HepG2 (cell line): Measurements from ENCODE around the gene ZNF23. TPM values are rescaled to one million over a fixed set of nuclear protein-coding genes. Genes with fewer than 3 reads are reported as not detected.

ENCODE experiments used
- GPN1 ChIP-seq: sonication (generic); formaldehyde crosslinking; IDR thresholded peaks from 2 replicates; pipeline ENCODE4 v1.5.1; 2020; ENCODE audit warnings: missing genetic modification reagents, borderline replicate concordance
- JUND ChIP-seq: sonication (generic); formaldehyde crosslinking; IDR thresholded peaks from 2 replicates; pipeline ENCODE4 v1.8.0; 2022; ENCODE audit warnings: mild to moderate bottlenecking, missing genetic modification reagents
- LRRFIP1 ChIP-seq: sonication (generic); formaldehyde crosslinking; conservative IDR thresholded peaks from 2 replicates; pipeline ENCODE4 v1.4.0; 2020; ENCODE audit warnings: missing genetic modification reagents
- MAFK ChIP-seq, 2 experiments: IDR thresholded peaks in 1 of 2; conservative IDR thresholded peaks in 1 of 2; 2 replicates each; pipeline ENCODE4 v1.6.1; 2011; ENCODE audit warnings: improper control_type of control experiment in 2 of 2, low read length in 2 of 2
- NFE2L2 ChIP-seq: fragments of 150-350 bp; IDR thresholded peaks from 2 replicates; pipeline ENCODE4 v1.6.1; 2014; ENCODE audit warnings: low read length
- SMC3 ChIP-seq: IDR thresholded peaks from 2 replicates; pipeline ENCODE4 v1.6.1; 2011; ENCODE audit warnings: low read length, improper control_type of control experiment
- SP4 ChIP-seq: sonication (generic); formaldehyde crosslinking; IDR thresholded peaks from 2 replicates; pipeline ENCODE4 v1.8.1; 2023; ENCODE audit warnings: mild to moderate bottlenecking, missing genetic modification reagents
- SRSF4 ChIP-seq: fragments of 200-400 bp; formaldehyde crosslinking; IDR thresholded peaks from one replicate; pipeline ENCODE4 v1.6.1; 2018; ENCODE audit warnings: mild to moderate bottlenecking, low read depth, low read length, moderate library complexity; ENCODE audit not compliant: poor library complexity, severe bottlenecking
- TOE1 ChIP-seq: sonication (generic); formaldehyde crosslinking; IDR thresholded peaks from 2 replicates; pipeline ENCODE4 v1.4.0; 2020; ENCODE audit warnings: mild to moderate bottlenecking, missing genetic modification reagents
- ZBED4 ChIP-seq: sonication (generic); formaldehyde crosslinking; IDR thresholded peaks from 2 replicates; pipeline ENCODE4 v1.4.0; 2020; ENCODE audit warnings: missing genetic modification reagents, borderline replicate concordance
- ZBTB49 ChIP-seq: sonication (generic); formaldehyde crosslinking; IDR thresholded peaks from 2 replicates; pipeline ENCODE4 v1.4.0; 2020; ENCODE audit warnings: missing genetic modification reagents, borderline replicate concordance
- ZMYM4 ChIP-seq: sonication (generic); formaldehyde crosslinking; IDR thresholded peaks from 2 replicates; pipeline ENCODE4 v1.8.1; 2023; ENCODE audit warnings: mild to moderate bottlenecking, missing genetic modification reagents
- ZNF33B ChIP-seq: sonication (generic); formaldehyde crosslinking; IDR thresholded peaks from 2 replicates; pipeline ENCODE4 v1.5.1; 2020; ENCODE audit warnings: mild to moderate bottlenecking, missing genetic modification reagents
- ZNF430 ChIP-seq: sonication (generic); formaldehyde crosslinking; IDR thresholded peaks from 2 replicates; pipeline ENCODE4 v1.9.0; 2021; ENCODE audit warnings: mild to moderate bottlenecking, missing genetic modification reagents
- ZNF569 ChIP-seq: sonication (generic); formaldehyde crosslinking; IDR thresholded peaks from 2 replicates; pipeline ENCODE4 v1.5.0; 2020; ENCODE audit warnings: mild to moderate bottlenecking, missing genetic modification reagents, moderate library complexity, borderline replicate concordance
- ZNF839 ChIP-seq: sonication (generic); formaldehyde crosslinking; IDR thresholded peaks from 2 replicates; pipeline ENCODE4 v1.4.0; 2020; ENCODE audit warnings: missing genetic modification reagents, mild to moderate bottlenecking, borderline replicate concordance
- polyA plus RNA-seq, 8 experiments: library from polyadenylated mRNA; depleted of rRNA in 3 of 8; stranded (reverse) in 7 of 8; unstranded in 1 of 8; fragments of >200 nt; fragmentation: Illumina TruSeq in 4 of 8; extraction: Trizol in 4 of 8; gene quantifications; 2 replicates each; pipeline versions ENCODE4 v1.2.1 to v1.2.3, GENCODE V29; 2011 to 2016; ENCODE audit warnings: low read depth in 4 of 8, missing spikeins in 1 of 8, mixed read lengths in 1 of 8; ENCODE audit not compliant: insufficient read depth in 1 of 8
- total RNA-seq, 5 experiments: library from RNA; depleted of rRNA; stranded (reverse); fragments of >200 nt; fragmentation: Illumina TruSeq; extraction: Trizol; gene quantifications; 2 replicates each; pipeline ENCODE4 v1.2.3, GENCODE V29; 2016; ENCODE audit warnings: low read depth in 1 of 5

Gene ZNF23
- total and polyA plus RNA-seq, 2 of the 13 experiments (the other 11 are each of a cell fraction or from before 2014, with no cell fraction given): 8.6 to 12.2 TPM

- TF ChIP-seq LRRFIP1 (CRISPR knock-in tag): 0 out of 2 replicates have a peak, but pooled peaks have one; percentile 53
- TF ChIP-seq MAFK (conservative IDR thresholded peaks at IDR 0.05 in 1 of 2, IDR thresholded peaks at IDR 0.05 in 1 of 2; ENCODE audit: low read length in 2 of 2): no peak
- 0 out of 2 replicates have a peak, but pooled peaks have one; percentile 72 for TF ChIP-seq TOE1 (CRISPR knock-in tag)
- peak; percentile 86 for TF ChIP-seq ZMYM4
- TF ChIP-seq JUND (CRISPR knock-in tag): peak; percentile 84
- TF ChIP-seq SRSF4: no peak
- peak; percentile 93 for TF ChIP-seq ZBED4
- no peak for TF ChIP-seq GPN1 (CRISPR knock-in tag)
- TF ChIP-seq SMC3: no peak
- TF ChIP-seq ZBTB49: peak; percentile 67; the same call in 1 of the 2 replicates
- TF ChIP-seq SP4 (CRISPR knock-in tag): peak; percentile 93
- no peak; the same call in 1 of the 2 replicates for TF ChIP-seq NFE2L2
- TF ChIP-seq ZNF569 (CRISPR knock-in tag): 0 out of 2 replicates have a peak, but pooled peaks have one; percentile 67
- peak; percentile 62; the same call in 1 of the 2 replicates for TF ChIP-seq ZNF839 (CRISPR knock-in tag)
- TF ChIP-seq ZNF430 (CRISPR knock-in tag): peak; percentile 91
- peak; percentile 93; the same call in 1 of the 2 replicates for TF ChIP-seq ZNF33B (CRISPR knock-in tag)
Observed at GRCh38 chr16:71426069-71426879, 35.8 kb downstream of the ZNF23 start (continued).
